Uterus (tissue), 2 donors: Measurements from ENCODE around the gene OR9Q1.

ENCODE experiments used
- POLR2A ChIP-seq, 2 donors: fragments of 450-650 bp; IDR thresholded peaks; one replicate each; pipeline ENCODE4 v1.6.1; 2016; ENCODE audit warnings: antibody characterized with exemption in 2 of 2, mild to moderate bottlenecking in 1 of 2, moderate library complexity in 1 of 2
- TF ChIP-seq, protein P1 (sequence below), 4 experiments: fragments of 200-600 bp in 2 of 4; fragments of 450-650 bp in 2 of 4; sonication (generic) in 2 of 4; IDR thresholded peaks; one replicate each; pipeline ENCODE4 v1.5.1; 2016 to 2019; ENCODE audit warnings: antibody characterized with exemption in 4 of 4, mild to moderate bottlenecking in 2 of 4, moderate library complexity in 1 of 4

GRCh38 chr11:58193391-58193790 is 169.7 kb downstream of the OR9Q1 start:
- TF ChIP-seq POLR2A (IDR thresholded peaks at IDR 0.05) = no peak
- TF ChIP-seq, protein P1, sequence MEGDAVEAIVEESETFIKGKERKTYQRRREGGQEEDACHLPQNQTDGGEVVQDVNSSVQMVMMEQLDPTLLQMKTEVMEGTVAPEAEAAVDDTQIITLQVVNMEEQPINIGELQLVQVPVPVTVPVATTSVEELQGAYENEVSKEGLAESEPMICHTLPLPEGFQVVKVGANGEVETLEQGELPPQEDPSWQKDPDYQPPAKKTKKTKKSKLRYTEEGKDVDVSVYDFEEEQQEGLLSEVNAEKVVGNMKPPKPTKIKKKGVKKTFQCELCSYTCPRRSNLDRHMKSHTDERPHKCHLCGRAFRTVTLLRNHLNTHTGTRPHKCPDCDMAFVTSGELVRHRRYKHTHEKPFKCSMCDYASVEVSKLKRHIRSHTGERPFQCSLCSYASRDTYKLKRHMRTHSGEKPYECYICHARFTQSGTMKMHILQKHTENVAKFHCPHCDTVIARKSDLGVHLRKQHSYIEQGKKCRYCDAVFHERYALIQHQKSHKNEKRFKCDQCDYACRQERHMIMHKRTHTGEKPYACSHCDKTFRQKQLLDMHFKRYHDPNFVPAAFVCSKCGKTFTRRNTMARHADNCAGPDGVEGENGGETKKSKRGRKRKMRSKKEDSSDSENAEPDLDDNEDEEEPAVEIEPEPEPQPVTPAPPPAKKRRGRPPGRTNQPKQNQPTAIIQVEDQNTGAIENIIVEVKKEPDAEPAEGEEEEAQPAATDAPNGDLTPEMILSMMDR (IDR thresholded peaks at IDR 0.05) = no peak
